Bronchial epithelial cell (primary cell): ENCODE results near the gene MAMSTR. TPM values are rescaled to one million over a fixed set of nuclear protein-coding genes. Genes with fewer than 3 reads are reported as not detected.

ENCODE experiments used
- DNase-seq: peaks from one replicate; pipeline ENCODE4 v3.0.0-alpha.2; 2010; ENCODE audit warnings: low read depth
- FAIRE-seq: peaks from 2 replicates; lab custom pipeline; 2011; peaks lifted over from hg19 to GRCh38; lab: Jason Lieb, UNC
- H3K27me3 ChIP-seq: 2 replicates; pipeline ENCODE4 v1.5.1; 2011; ENCODE audit warnings: low read length; ENCODE audit not compliant: control insufficient read depth, insufficient read depth
- H3K36me3 ChIP-seq: 2 replicates; pipeline ENCODE4 v1.5.1; 2011; ENCODE audit warnings: low read length; ENCODE audit not compliant: control insufficient read depth, insufficient read depth
- H3K4me3 ChIP-seq: 2 replicates; pipeline ENCODE4 v1.5.1; 2011; ENCODE audit warnings: mild to moderate bottlenecking, low read depth, low read length, control low read depth
- CTCF ChIP-seq: IDR thresholded peaks from 2 replicates; pipeline ENCODE4 v1.5.1; 2011; ENCODE audit warnings: mild to moderate bottlenecking, moderate library complexity, low read length, control low read depth, inconsistent platforms; ENCODE audit not compliant: insufficient read depth, severe bottlenecking
- total RNA-seq: library from RNA; depleted of rRNA; stranded (reverse); fragments of >200 nt; gene quantifications from 2 replicates; pipeline ENCODE4 v1.2.1, GENCODE V29; 2014

The MAMSTR gene
- total RNA-seq, 1 donor from 2014 or later = 0.26 TPM

- Histone ChIP-seq H3K4me3 (no peak overlapping the region), H3K27me3 (no peaks in the 10 kb centered on the region), H3K36me3 (no peaks in the 10 kb centered on the region)
- no peak for FAIRE-seq
- no peak for TF ChIP-seq CTCF
- no peak for DNase-seq
Measured at GRCh38 chr19:48671446-48671995, 48.0 kb downstream of the MAMSTR start.

GRCh38 chr19:48670699-48671445, 48.7 kb downstream of the MAMSTR start:
- no peak for FAIRE-seq
- H3K27me3 ChIP-seq = no peaks in the 10 kb centered on the region

GRCh38 chr19:48669903-48670668, 49.4 kb downstream of the MAMSTR start:
- DNase-seq (no peak), FAIRE-seq (peak; percentile 77)
- TF ChIP-seq CTCF = no peak
- Histone ChIP-seq H3K4me3 (no peak overlapping the region), H3K36me3 (no peaks in the 10 kb centered on the region), H3K27me3 (no peaks in the 10 kb centered on the region)

More at GRCh38 chr19:48670699-48671445, 48.7 kb downstream of the MAMSTR start:
- Histone ChIP-seq H3K4me3 (no peak overlapping the region), H3K36me3 (no peaks in the 10 kb centered on the region)
- DNase-seq = no peak
- TF ChIP-seq CTCF = no peak

GRCh38 chr19:48668761-48669160, 50.8 kb downstream of the MAMSTR start:
- DNase-seq = no peak
- no peaks in the 10 kb centered on the region for H3K27me3 ChIP-seq
- H3K36me3 ChIP-seq = no peaks in the 10 kb centered on the region
- H3K4me3 ChIP-seq = no peak overlapping the region
- no peak for FAIRE-seq
- TF ChIP-seq CTCF = no peak

- H3K27me3 ChIP-seq = no peaks in the 10 kb centered on the region
Measured at GRCh38 chr19:48668332-48668731, 51.2 kb downstream of the MAMSTR start.

More at GRCh38 chr19:48668332-48668731, 51.2 kb downstream of the MAMSTR start:
- no peaks in the 10 kb centered on the region for H3K36me3 ChIP-seq
- no peak overlapping the region for H3K4me3 ChIP-seq
- no peak for FAIRE-seq
- no peak for TF ChIP-seq CTCF
- DNase-seq = no peak
